Measurements from ENCODE around the gene JPT2.
A peak's percentile ranks its signal among the peaks of the same experiment; 100 is the strongest.

JPT2 gene, protein sequence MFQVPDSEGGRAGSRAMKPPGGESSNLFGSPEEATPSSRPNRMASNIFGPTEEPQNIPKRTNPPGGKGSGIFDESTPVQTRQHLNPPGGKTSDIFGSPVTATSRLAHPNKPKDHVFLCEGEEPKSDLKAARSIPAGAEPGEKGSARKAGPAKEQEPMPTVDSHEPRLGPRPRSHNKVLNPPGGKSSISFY

DNA sequence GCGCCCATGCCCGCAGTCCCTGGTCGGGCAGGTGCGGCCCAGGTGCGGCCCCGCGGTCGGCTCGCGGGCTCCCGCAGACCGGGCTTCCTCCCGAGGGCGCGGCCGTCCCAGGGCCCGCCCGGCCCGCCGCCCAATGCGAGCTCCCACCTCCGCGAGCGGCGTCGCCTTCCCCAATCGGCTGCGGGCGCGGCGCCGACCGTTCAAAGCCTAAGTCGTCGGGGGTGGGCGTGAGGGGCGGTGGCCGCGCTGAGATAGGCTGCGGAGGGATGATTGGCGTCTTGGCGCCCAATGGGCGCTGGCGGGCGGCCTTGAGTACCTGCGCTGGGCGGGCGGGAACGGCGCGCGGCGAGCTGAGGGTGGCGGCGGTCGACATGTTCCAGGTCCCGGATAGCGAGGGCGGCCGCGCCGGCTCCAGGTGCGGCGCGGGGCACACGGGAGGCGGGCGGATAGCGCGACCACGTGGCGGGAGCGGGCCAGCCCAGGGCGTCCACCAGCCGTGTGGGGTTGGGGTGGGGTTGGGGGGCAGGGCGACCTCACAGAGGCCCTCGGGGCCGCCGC, at the start of gene JPT2:
JPT2 (plus strand) TSS at position 338 of the 558 bp plus-strand sequence; CDS start at position 372, 34 bp downstream.
- DNase-seq = peak; percentile 98

GRCh38 chr16:1630450-1631213, 47.4 kb upstream of the JPT2 start:
- DNase-seq = no peak

DNA sequence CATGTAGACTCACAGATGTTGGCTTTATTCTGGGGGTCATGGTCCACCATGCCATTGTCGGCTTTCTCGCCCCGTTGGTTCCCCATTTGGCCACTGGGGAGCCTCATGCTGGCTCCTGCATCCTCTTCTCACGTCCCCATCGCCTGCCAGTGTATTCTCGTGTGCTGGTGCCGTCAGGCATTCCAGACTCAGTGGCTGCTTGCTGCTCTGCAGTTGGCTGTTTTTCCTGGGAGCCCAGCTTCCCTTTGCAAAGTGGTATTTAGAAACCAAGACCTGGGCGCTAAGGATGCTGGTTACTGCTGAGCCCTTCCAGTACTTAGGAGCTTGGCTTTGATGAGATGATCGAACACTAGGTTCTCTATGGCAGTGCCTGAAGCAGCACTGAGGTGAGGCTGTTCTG, 46.8 kb upstream of the JPT2 start:
- DNase-seq = no peak

DNA sequence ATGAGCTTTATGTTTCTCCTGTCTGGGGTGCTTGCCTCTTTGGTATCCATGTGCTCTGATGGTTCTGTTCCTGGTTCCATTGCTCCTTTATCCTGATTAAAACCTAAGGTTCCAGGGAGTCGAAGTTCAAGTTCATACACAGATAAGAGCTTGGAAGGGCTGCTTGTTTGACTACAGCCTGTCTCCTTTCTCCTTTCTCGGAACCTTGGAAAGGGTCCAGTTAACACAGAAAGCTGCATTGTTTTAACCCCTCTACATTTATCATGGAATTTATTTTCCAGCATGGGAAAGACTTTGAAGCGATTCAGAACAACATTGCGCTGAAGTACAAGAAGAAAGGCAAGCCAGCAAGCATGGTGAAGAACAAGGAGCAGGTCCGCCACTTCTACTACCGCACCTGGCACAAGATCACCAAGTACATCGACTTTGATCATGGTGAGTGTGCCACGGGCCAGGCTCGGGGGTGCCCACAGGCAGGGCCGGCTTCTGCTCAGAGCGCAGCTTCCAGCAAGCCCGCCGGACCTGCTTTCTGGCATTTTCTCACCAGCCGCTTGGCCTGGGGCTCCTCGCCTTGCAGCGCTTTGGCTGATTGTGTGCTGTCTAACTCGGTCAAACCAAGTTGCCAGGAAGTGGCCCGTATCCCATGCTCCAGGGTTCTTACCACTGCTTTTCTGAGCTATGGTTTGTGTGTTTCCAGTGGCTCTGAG, 46.0 kb upstream of the JPT2 start:
- DNase-seq = no peak

GRCh38 chr16:1632638-1632970, 45.5 kb upstream of the JPT2 start:
- no peak for DNase-seq

DNA sequence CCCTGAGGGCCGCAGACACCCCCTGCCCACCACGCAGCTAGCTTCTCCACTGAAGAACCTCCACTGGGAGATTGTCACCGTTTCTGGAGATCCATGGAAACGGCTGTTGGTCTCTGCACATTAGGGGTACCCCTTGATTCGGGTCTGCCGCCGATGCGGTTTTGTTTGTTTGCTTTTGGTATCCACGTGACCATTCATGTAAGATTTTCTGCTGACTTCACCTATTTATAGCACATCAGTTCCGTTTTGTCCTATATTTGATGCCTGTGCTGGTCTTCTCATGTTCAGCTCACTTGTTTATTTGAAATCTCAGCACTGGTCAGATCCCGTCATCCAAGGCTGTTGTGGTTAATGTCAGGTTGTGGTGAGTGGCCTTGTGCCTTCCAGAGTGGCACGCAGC, 44.8 kb upstream of the JPT2 start:
- no peak for DNase-seq

GRCh38 chr16:1634541-1634940, 43.5 kb upstream of the JPT2 start:
- DNase-seq = no peak

DNA sequence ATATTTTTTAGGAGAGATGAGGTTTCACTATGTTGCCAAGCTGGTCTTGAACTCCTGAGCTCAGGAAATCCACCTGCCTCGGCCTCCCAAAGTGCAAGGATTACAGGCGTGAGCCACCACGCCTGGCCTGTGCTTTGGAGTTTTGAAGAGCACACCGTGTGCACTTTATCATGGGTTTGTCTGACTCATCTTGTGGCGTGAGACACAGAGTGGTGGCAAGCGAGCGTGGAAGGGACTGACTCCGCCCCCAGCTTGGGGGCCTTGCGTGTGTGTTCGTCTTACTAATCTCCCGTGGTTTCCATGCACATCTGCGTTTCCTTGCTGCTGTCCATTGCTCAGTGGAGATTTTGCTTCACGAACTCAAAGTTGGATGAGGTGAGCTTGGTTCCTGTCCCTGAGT, 43.0 kb upstream of the JPT2 start:
- no peak for DNase-seq

DNA sequence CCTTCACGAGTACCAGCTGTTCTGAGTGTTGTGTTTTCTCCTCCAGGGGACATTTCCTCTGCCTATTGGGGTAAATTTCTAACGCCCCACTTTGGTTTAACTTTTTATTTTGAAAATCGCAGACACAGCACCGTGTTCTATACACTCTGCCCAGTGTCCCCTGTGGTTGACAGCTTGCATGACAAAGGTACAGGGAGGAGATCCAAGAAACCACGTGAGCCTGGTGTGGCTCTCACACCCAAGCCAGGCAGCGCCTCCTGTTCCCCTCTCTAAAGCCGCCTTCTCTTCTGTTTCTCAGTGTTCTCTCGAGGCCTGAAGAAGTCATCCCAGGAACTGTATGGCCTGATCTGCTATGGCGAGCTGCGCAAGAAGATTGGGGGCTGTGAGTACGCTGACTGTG, 40.6 kb upstream of the JPT2 start:
- DNase-seq = no peak

GRCh38 chr16:1638757-1639156, 39.3 kb upstream of the JPT2 start:
- no peak for DNase-seq

DNA sequence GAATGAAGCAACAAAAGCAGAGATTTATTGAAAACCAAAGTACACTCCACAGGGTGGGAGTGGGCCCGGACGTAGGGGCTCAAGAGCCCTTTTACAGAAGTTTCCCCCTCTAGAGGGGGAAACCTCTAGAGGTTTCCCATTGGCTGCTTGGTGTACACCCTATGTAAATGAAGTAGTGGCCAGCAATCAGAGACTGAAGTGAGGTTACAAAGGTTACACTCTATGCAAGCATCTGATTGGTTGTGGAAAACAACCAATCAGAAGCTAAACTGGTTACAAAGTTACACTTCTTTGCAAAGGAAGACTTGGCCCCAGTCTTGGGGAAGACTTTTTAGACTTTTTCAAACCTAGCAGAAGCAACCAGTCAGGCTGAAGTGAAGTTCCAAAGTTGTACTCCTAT, 38.8 kb upstream of the JPT2 start:
- DNase-seq = no peak

GRCh38 chr16:1639860-1640259, 38.2 kb upstream of the JPT2 start:
- no peak for DNase-seq

- no peak for DNase-seq
Measured at GRCh38 chr16:1640261-1640941, 37.7 kb upstream of the JPT2 start.

GRCh38 chr16:1641261-1641660, 36.8 kb upstream of the JPT2 start:
- no peak for DNase-seq

GRCh38 chr16:1642148-1642547, 35.9 kb upstream of the JPT2 start:
- DNase-seq = no peak

- DNase-seq = no peak
Measured at GRCh38 chr16:1642753-1643152, 35.3 kb upstream of the JPT2 start.

DNA sequence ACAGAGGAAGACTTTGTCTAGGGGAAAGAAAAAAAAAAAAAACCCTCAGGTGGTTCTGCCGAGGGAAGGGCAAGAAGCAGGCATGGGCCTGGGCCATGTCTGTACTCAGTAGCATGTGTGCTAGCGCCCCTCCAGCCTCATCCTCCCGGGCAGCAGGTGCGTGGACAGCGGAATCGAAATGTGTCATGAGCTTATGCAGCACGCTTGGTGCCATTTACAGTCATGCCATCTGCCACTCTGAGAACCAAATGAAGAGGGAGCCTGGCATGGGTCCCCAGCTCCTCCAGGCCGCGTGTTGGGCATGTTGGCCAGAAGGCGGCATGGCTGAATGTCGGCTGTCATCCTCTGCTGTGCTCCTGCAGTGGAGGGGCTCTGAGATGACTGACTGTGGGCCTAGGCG, 34.6 kb upstream of the JPT2 start:
- DNase-seq = no peak

- peak; percentile 57 for DNase-seq
Measured at GRCh38 chr16:1645914-1646525, 32.1 kb upstream of the JPT2 start.

DNA sequence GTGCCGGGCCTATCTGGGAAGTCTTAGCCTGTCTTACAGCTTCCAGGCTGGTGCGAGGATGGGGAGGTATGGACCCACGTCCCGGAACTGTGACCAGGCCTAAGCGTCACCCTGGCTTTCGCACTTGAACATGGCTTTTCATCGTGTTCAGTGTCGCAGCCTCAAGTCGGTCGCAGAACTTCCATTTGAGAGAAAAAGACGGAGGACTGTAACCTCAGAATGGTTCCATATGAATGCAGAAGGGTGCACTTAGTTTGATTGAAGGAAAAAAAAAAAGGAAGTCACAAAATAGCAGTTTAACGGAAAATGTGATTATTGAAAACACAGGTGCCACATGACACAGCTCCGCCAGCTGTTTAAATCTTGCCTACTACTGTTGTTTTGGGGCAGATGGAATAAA, 30.2 kb upstream of the JPT2 start:
- DNase-seq = no peak

DNA sequence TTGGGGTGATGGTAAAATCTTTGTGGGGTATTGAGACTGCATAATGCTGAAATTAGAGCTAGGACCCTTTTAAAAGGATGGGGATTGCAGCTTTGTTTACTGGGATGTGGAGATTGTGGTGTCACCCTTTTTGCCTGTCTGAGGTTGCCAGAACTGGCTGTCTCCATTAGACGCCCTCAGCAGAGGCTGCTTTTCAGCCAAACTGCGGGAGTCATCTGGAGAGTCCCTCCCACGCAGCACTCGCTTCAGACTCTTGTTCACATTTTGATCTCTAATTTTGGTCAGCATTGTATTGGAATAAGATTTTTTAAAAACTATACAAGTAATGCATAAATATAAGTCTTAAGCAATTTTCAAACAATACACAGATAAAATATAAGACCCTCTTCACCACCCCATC, 27.9 kb upstream of the JPT2 start:
- no peak for DNase-seq

DNA sequence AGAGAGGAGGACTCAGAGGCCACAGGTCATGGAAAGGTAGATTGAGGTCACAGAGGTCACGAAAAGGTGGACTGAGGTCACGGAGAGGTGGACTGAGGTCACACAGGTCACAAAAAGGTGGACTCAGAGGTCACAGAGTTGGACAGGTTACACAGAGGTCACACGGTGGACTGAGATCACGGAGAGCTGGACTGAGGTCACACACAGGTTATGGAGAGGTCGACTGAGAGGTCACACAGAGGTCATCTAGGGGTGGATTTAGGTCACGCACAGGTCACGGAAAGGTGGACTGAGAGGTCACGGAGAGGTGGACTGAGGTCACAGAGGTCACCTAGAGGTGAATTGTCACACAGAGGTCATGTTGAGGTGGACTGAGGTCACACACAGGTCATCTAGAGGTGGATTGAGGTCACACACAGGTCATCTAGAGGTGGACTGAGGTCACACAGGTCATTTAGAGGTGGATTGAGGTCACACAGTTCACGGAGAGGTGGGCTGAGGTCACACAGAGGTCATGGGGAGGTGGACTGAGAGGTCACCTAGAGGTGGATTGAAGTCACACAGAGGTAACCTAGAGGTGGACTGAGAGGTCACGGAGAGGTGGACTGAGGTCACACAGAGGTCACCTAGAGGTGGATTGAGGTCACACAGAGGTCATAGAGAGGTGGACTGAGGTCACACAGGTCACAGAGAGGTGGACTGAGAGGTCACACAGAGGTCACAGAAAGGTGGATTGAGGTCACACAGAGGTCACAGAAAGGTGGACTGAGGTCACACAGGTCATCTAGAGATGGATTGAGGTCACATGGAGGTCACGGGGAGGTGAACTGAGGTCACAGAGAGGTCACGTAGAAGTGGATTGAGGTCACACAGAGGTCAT, 26.7 kb upstream of the JPT2 start:
- no peak for DNase-seq

DNA sequence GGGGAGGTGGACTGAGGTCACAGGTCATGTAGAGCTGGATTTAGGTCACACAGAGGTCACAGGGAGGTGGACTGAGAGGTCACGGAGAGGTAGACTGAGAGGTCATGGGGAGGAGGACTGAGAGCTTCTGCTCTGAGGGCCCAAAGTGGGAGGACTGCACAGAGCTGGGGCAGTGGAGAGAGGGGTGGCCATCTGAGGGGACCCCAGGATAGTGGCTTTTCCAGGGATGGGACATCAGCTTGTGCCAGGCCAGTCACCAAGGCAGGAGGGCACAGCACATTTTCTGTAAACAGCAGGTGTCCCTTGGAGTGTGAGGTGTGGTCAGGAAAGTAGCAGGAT, 26.1 kb upstream of the JPT2 start:
- no peak for DNase-seq
